ENCODE results near the gene FETUB. TPM values are rescaled to one million over a fixed set of nuclear protein-coding genes. Genes with fewer than 3 reads are reported as not detected.

Gene FETUB
- total and polyA plus RNA-seq, 9 donors: 0.04 to 0.55 (median 0.12) TPM; not detected in 4

DNA sequence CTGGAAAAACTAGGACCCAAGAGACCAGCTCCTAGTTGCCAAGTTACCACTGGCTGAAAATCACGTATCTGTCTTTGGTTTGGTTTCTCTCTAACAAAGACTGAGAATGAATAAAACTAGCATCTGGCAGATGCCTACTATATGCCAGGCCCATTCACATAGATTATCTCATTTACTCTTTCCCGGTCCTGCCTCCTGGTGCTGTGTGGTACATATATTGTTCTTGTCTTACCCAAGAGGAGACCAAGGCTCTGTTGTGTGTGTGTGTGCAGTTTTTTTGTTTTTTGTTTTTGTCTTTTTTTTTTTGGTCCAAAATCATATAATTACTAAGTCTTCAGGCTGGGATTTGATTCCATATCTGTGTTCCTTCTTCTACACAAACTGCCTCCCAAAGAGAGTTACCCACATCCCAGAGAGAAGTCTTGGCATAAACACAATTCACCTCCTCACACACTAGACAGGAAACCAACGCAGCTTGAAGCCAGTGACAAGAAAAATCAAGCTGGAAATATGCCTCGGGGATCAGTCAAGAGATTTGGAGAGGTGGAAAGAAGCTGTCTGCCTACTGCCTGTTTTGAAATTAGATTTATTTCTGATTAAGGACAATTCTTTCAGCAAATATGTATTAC lies 26.4 kb upstream of the FETUB start:
- no CpG with 5 or more reads among the region's 4 CpGs for WGBS (ENCODE audit: insufficient coverage)
- DNase-seq: no peak
- no peaks in the 10 kb centered on the region for H3K36me3 ChIP-seq (ENCODE audit: control insufficient read depth, insufficient read depth, low read length)
- no peak overlapping the region for H3K4me3 ChIP-seq (ENCODE audit: low read length)
- no peaks in the 10 kb centered on the region for H3K9me3 ChIP-seq (replicated peaks; ENCODE audit: control insufficient read depth, low read depth, low read length)
- peaks cover 33% of the 10 kb centered on the region for H3K27me3 ChIP-seq (ENCODE audit: control insufficient read depth, insufficient read depth, low read length)
- no peak overlapping the region for H3K27ac ChIP-seq (ENCODE audit: low read length)
- peaks cover 7% of the 10 kb centered on the region for H3K4me1 ChIP-seq (ENCODE audit: control insufficient read depth, insufficient read depth, low read length)

- no peaks in the 10 kb centered on the region for H3K36me3 ChIP-seq (ENCODE audit: control insufficient read depth, insufficient read depth, low read length)
- H3K4me1 ChIP-seq (ENCODE audit: control insufficient read depth, insufficient read depth, low read length): peaks cover 7% of the 10 kb centered on the region
- no peak overlapping the region for H3K27ac ChIP-seq (ENCODE audit: low read length)
- H3K4me3 ChIP-seq (ENCODE audit: low read length): no peak overlapping the region
- H3K9me3 ChIP-seq (replicated peaks; ENCODE audit: control insufficient read depth, low read depth, low read length): no peaks in the 10 kb centered on the region
- no peak for DNase-seq
- peaks cover 33% of the 10 kb centered on the region for H3K27me3 ChIP-seq (ENCODE audit: control insufficient read depth, insufficient read depth, low read length)
- WGBS (ENCODE audit: insufficient coverage): 70% methylated on average over 5 of the region's 6 CpGs
Observed at GRCh38 chr3:186614266-186614596, 26.0 kb upstream of the FETUB start.

- no peak overlapping the region for H3K4me3 ChIP-seq (ENCODE audit: low read length)
- peaks cover 33% of the 10 kb centered on the region for H3K27me3 ChIP-seq (ENCODE audit: control insufficient read depth, insufficient read depth, low read length)
- peaks cover 7% of the 10 kb centered on the region for H3K4me1 ChIP-seq (ENCODE audit: control insufficient read depth, insufficient read depth, low read length)
- no peaks in the 10 kb centered on the region for H3K36me3 ChIP-seq (ENCODE audit: control insufficient read depth, insufficient read depth, low read length)
- DNase-seq: peak; percentile 74
- WGBS (ENCODE audit: insufficient coverage): 41% methylated on average over 10 of the region's 16 CpGs
- H3K27ac ChIP-seq (ENCODE audit: low read length): no peak overlapping the region
- H3K9me3 ChIP-seq (replicated peaks; ENCODE audit: control insufficient read depth, low read depth, low read length): no peaks in the 10 kb centered on the region
Observed at GRCh38 chr3:186614597-186615483, 25.4 kb upstream of the FETUB start.

- WGBS (ENCODE audit: insufficient coverage): 79% methylated on average over 6 of the region's 8 CpGs
- Histone ChIP-seq H3K27ac (ENCODE audit: low read length) (no peak overlapping the region), H3K27me3 (ENCODE audit: control insufficient read depth, insufficient read depth, low read length) (peaks cover 37% of the 10 kb centered on the region), H3K36me3 (ENCODE audit: control insufficient read depth, insufficient read depth, low read length) (no peaks in the 10 kb centered on the region), H3K4me1 (ENCODE audit: control insufficient read depth, insufficient read depth, low read length) (peaks cover 7% of the 10 kb centered on the region), H3K4me3 (ENCODE audit: low read length) (no peak overlapping the region), H3K9me3 (replicated peaks; ENCODE audit: control insufficient read depth, low read depth, low read length) (no peaks in the 10 kb centered on the region)
- DNase-seq: no peak
Observed at GRCh38 chr3:186616299-186616617, 23.9 kb upstream of the FETUB start.

- peaks cover 35% of the 10 kb centered on the region for H3K27me3 ChIP-seq (ENCODE audit: control insufficient read depth, insufficient read depth, low read length)
Observed at GRCh38 chr3:186617036-186617946, 22.9 kb upstream of the FETUB start.

GRCh38 chr3:186618318-186618938 lies 21.8 kb upstream of the FETUB start:
- H3K27me3 ChIP-seq (ENCODE audit: control insufficient read depth, insufficient read depth, low read length): peaks cover 32% of the 10 kb centered on the region

More at GRCh38 chr3:186617036-186617946, 22.9 kb upstream of the FETUB start:
- DNase-seq: peak; percentile 71
- Histone ChIP-seq H3K9me3 (replicated peaks; ENCODE audit: control insufficient read depth, low read depth, low read length) (no peaks in the 10 kb centered on the region), H3K4me1 (ENCODE audit: control insufficient read depth, insufficient read depth, low read length) (peaks cover 7% of the 10 kb centered on the region), H3K4me3 (ENCODE audit: low read length) (no peak overlapping the region), H3K36me3 (ENCODE audit: control insufficient read depth, insufficient read depth, low read length) (no peaks in the 10 kb centered on the region), H3K27ac (ENCODE audit: low read length) (no peak overlapping the region)
- 9% methylated on average over 22 of the region's 31 CpGs for WGBS (ENCODE audit: insufficient coverage)

DNA sequence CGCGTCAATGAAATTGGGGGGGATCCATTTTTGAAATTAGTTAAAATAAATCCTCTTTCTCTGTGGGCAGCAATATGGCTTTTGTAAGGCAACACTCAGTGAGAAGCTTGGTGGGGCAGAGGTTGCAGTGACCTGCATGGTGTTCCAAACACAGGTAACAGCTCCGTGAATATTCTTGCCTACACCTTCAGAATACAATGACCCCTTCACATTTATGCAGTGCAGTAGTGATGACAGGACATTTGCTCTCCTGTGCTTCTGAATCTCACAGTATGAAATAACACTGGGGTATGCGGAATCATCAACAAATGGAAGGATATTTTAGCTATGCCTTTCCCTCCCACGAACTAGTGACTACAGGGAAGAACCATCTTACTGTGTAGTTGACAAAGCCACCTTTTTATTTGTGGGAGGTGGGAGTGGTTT lies 20.4 kb upstream of the FETUB start:
- Histone ChIP-seq H3K4me1 (ENCODE audit: control insufficient read depth, insufficient read depth, low read length) (peaks cover 7% of the 10 kb centered on the region), H3K27me3 (ENCODE audit: control insufficient read depth, insufficient read depth, low read length) (peaks cover 26% of the 10 kb centered on the region), H3K36me3 (ENCODE audit: control insufficient read depth, insufficient read depth, low read length) (no peaks in the 10 kb centered on the region), H3K27ac (ENCODE audit: low read length) (no peak overlapping the region), H3K4me3 (ENCODE audit: low read length) (no peak overlapping the region), H3K9me3 (replicated peaks; ENCODE audit: control insufficient read depth, low read depth, low read length) (no peaks in the 10 kb centered on the region)
- DNase-seq: no peak
- WGBS (ENCODE audit: insufficient coverage): 80% methylated on average over 2 of the region's 5 CpGs

More at GRCh38 chr3:186618318-186618938, 21.8 kb upstream of the FETUB start:
- Histone ChIP-seq H3K4me1 (ENCODE audit: control insufficient read depth, insufficient read depth, low read length) (peaks cover 7% of the 10 kb centered on the region), H3K36me3 (ENCODE audit: control insufficient read depth, insufficient read depth, low read length) (no peaks in the 10 kb centered on the region), H3K27ac (ENCODE audit: low read length) (no peak overlapping the region), H3K4me3 (ENCODE audit: low read length) (no peak overlapping the region), H3K9me3 (replicated peaks; ENCODE audit: control insufficient read depth, low read depth, low read length) (no peaks in the 10 kb centered on the region)
- DNase-seq: no peak
- WGBS (ENCODE audit: insufficient coverage): 76% methylated on average over 5 of the region's 8 CpGs

GRCh38 chr3:186620213-186621092 lies 19.7 kb upstream of the FETUB start:
- Histone ChIP-seq H3K36me3 (ENCODE audit: control insufficient read depth, insufficient read depth, low read length) (no peaks in the 10 kb centered on the region), H3K4me3 (ENCODE audit: low read length) (no peak overlapping the region), H3K9me3 (replicated peaks; ENCODE audit: control insufficient read depth, low read depth, low read length) (no peaks in the 10 kb centered on the region), H3K27ac (ENCODE audit: low read length) (no peak overlapping the region), H3K4me1 (ENCODE audit: control insufficient read depth, insufficient read depth, low read length) (peaks cover 7% of the 10 kb centered on the region), H3K27me3 (ENCODE audit: control insufficient read depth, insufficient read depth, low read length) (peaks cover 23% of the 10 kb centered on the region)
- no peak for DNase-seq
- 87% methylated on average over 12 of the region's 17 CpGs for WGBS (ENCODE audit: insufficient coverage)

All from muscle of leg (tissue), 11 donors.